ENCODE measurements around the gene PLD3. TPM values are rescaled to one million over a fixed set of nuclear protein-coding genes. Genes with fewer than 3 reads are reported as not detected.

Gene PLD3
- total and polyA plus RNA-seq, 8 donors: 87.5 to 208 (median 108) TPM

GRCh38 chr19:40365010-40365409 is 16.5 kb downstream of the PLD3 start:
- H3K27me3 ChIP-seq: no peaks in the 10 kb centered on the region
- WGBS, 2 donors: 77 to 85% methylated on average over 3 of the region's 3 CpGs
- no peaks in the 10 kb centered on the region for H3K4me1 ChIP-seq
- no peak overlapping the region for H3K4me3 ChIP-seq
- no peak overlapping the region for H3K27ac ChIP-seq
- intact Hi-C loops (cut with DNase I): no loop called here
- TF ChIP-seq CTCF (IDR thresholded peaks at IDR 0.05): no peak
- H3K9me3 ChIP-seq: no peaks in the 10 kb centered on the region
- ATAC-seq (no peak), DNase-seq (no peak), FAIRE-seq (no peak)
- peaks cover 0 to 7% (median 0%) of the 10 kb centered on the region in 3 donors for H3K36me3 ChIP-seq

- TF ChIP-seq CTCF (IDR thresholded peaks at IDR 0.05): no peak
- intact Hi-C loops (cut with DNase I): no loop called here
- ATAC-seq (peak in 3 of 4 donors; percentile 71 to 88 (median 85)), FAIRE-seq (no peak), DNase-seq (peak in 4 of 6 donors; percentile 16 to 75 (median 46))
- Histone ChIP-seq H3K27me3 (no peaks in the 10 kb centered on the region), H3K36me3 (peaks cover 0 to 15% (median 0%) of the 10 kb centered on the region in 3 donors), H3K4me1 (no peaks in the 10 kb centered on the region), H3K9me3 (no peaks in the 10 kb centered on the region), H3K4me3 (peak overlapping the region in 1 of 4 donors; percentile 22), H3K27ac (no peak overlapping the region)
- 53 to 60% methylated on average over 28 of the region's 28 CpGs for WGBS, 2 donors
Observed at GRCh38 chr19:40365613-40366401, 17.3 kb downstream of the PLD3 start.

- intact Hi-C loops (cut with DNase I): no loop called here
- Histone ChIP-seq H3K36me3 (peaks cover 0 to 15% (median 0%) of the 10 kb centered on the region in 3 donors), H3K9me3 (no peaks in the 10 kb centered on the region), H3K27me3 (no peaks in the 10 kb centered on the region), H3K4me3 (no peak overlapping the region), H3K4me1 (no peaks in the 10 kb centered on the region), H3K27ac (no peak overlapping the region)
- WGBS, 2 donors: 88 to 91% methylated on average over 27 of the region's 27 CpGs
- TF ChIP-seq CTCF (IDR thresholded peaks at IDR 0.05): no peak
- no peak for FAIRE-seq
- peak in 2 of 4 donors; percentile 6 to 32 for ATAC-seq
- DNase-seq: no peak
Observed at GRCh38 chr19:40366697-40367561, 18.4 kb downstream of the PLD3 start.

- no peak for TF ChIP-seq CTCF (IDR thresholded peaks at IDR 0.05)
- FAIRE-seq (no peak), DNase-seq (no peak), ATAC-seq (no peak)
- Histone ChIP-seq H3K36me3 (peaks cover 0 to 15% (median 0%) of the 10 kb centered on the region in 3 donors), H3K27me3 (no peaks in the 10 kb centered on the region), H3K4me1 (no peaks in the 10 kb centered on the region), H3K27ac (no peak overlapping the region), H3K4me3 (no peak overlapping the region), H3K9me3 (no peaks in the 10 kb centered on the region)
- intact Hi-C loops (cut with DNase I): no loop called here
- 87 to 92% methylated on average over 16 of the region's 16 CpGs for WGBS, 2 donors
Observed at GRCh38 chr19:40367577-40368434, 19.3 kb downstream of the PLD3 start.
